SK-N-SH (cell line): ENCODE measurements around the gene SLC25A29. TPM values are rescaled to one million over a fixed set of nuclear protein-coding genes. Genes with fewer than 3 reads are reported as not detected.

ENCODE experiments used
- CTCF ChIA-PET: fragments of 300-600, 350-600 bp; formaldehyde crosslinking; extraction: SDS; loops from one replicate; lab custom pipeline; 2021; lab: Yijun Ruan, JAX
- POLR2A ChIA-PET: fragments of 350-600 bp; sonication (Branson Sonifier 250); formaldehyde crosslinking; extraction: SDS; loops from one replicate; lab custom pipeline; 2020; ENCODE audit warnings: antibody characterized with exemption, inconsistent platforms; lab: Yijun Ruan, JAX
- DNase-seq: peaks from one replicate; pipeline ENCODE4 v3.0.0; 2012
- H2AFZ ChIP-seq: fragments of 200-600 bp; sonication (generic); 2 replicates; pipeline ENCODE4 v1.8.1; 2016; ENCODE audit warnings: antibody characterized with exemption, mild to moderate bottlenecking, low read depth
- H3F3A ChIP-seq: fragments of 200-600 bp; sonication (generic); replicated peaks from 2 replicates; pipeline ENCODE3; 2016; ENCODE audit warnings: antibody characterized with exemption, mild to moderate bottlenecking; ENCODE audit not compliant: insufficient read depth
- H3K27ac ChIP-seq, 2 experiments: fragments of 200-500 bp in 1 of 2; fragments of 200-600 bp in 1 of 2; sonication (Bioruptor generic) in 1 of 2; sonication (generic), shearing (Covaris generic) in 1 of 2; 2 replicates each; pipeline versions ENCODE4 v1.5.1 to v1.6.1; 2014 to 2016; ENCODE audit warnings: low read depth in 2 of 2, inconsistent platforms in 1 of 2, low read length in 1 of 2, mild to moderate bottlenecking in 1 of 2, mixed read lengths in 1 of 2
- H3K27me3 ChIP-seq: fragments of 200-600 bp; sonication (generic), shearing (Covaris generic); 2 replicates; pipeline ENCODE4 v1.6.1; 2016; ENCODE audit warnings: mixed run types; ENCODE audit not compliant: insufficient read depth
- H3K36me3 ChIP-seq, 2 experiments: fragments of 200-500 bp in 1 of 2; fragments of 200-600 bp in 1 of 2; sonication (Bioruptor generic) in 1 of 2; sonication (generic) in 1 of 2; replicated peaks in 1 of 2; 2 replicates each; pipeline versions ENCODE3 to v1.5.1; 2014 to 2016; ENCODE audit warnings: low read length in 1 of 2, mild to moderate bottlenecking in 1 of 2; ENCODE audit not compliant: insufficient read depth in 2 of 2, control insufficient read depth in 1 of 2
- H3K4me1 ChIP-seq, 2 experiments: fragments of 200-500 bp in 1 of 2; fragments of 200-600 bp in 1 of 2; sonication (Bioruptor generic) in 1 of 2; sonication (generic), shearing (Covaris generic) in 1 of 2; 2 replicates each; pipeline versions ENCODE4 v1.5.1 to v1.6.1; 2014 to 2016; ENCODE audit warnings: low read depth in 1 of 2, low read length in 1 of 2, mixed run types in 1 of 2; ENCODE audit not compliant: insufficient read depth in 2 of 2, control insufficient read depth in 1 of 2
- H3K4me2 ChIP-seq: fragments of 200-600 bp; sonication (generic), shearing (Covaris generic); 2 replicates; pipeline ENCODE4 v1.6.1; 2017; ENCODE audit warnings: mixed run types
- H3K4me3 ChIP-seq, 2 experiments: fragments of 200-500 bp in 1 of 2; fragments of 200-600 bp in 1 of 2; sonication (Bioruptor generic) in 1 of 2; sonication (generic), shearing (Covaris generic) in 1 of 2; 2 replicates each; pipeline versions ENCODE4 v1.5.1 to v1.8.1; 2014 to 2016; ENCODE audit warnings: low read depth in 2 of 2, inconsistent platforms in 1 of 2, low read length in 1 of 2, mild to moderate bottlenecking in 1 of 2, mixed read lengths in 1 of 2, moderate library complexity in 1 of 2
- H3K79me2 ChIP-seq: fragments of 200-600 bp; sonication (generic); 2 replicates; pipeline ENCODE4 v1.8.1; 2017; ENCODE audit warnings: mild to moderate bottlenecking; ENCODE audit not compliant: insufficient read depth
- H3K9ac ChIP-seq: fragments of 200-600 bp; sonication (generic); 2 replicates; pipeline ENCODE4 v1.6.1; 2017; ENCODE audit warnings: mixed run types
- H3K9me2 ChIP-seq: fragments of 200-600 bp; sonication (generic); 2 replicates; pipeline ENCODE4 v1.6.1; 2017; ENCODE audit warnings: mixed run types
- H3K9me3 ChIP-seq: fragments of 200-600 bp; sonication (generic); 2 replicates; pipeline ENCODE4 v1.6.1; 2017; ENCODE audit warnings: mixed run types, mild to moderate bottlenecking, moderate library complexity
- H4K20me1 ChIP-seq: fragments of 200-600 bp; sonication (generic); 2 replicates; pipeline ENCODE4 v1.6.1; 2017; ENCODE audit warnings: mild to moderate bottlenecking, mixed run types; ENCODE audit not compliant: insufficient read depth
- EP300 ChIP-seq, 2 experiments: IDR thresholded peaks; 2 replicates each; pipeline versions ENCODE4 v1.4.0 to v1.6.1; 2012; ENCODE audit warnings: borderline replicate concordance in 1 of 2, low read depth in 1 of 2, low read length in 1 of 2
- EZH2phosphoT487 ChIP-seq: fragments of 200-600 bp; sonication (generic); IDR thresholded peaks from 2 replicates; pipeline ENCODE4 v1.6.1; 2017; ENCODE audit warnings: low read depth, mixed run types, mild to moderate bottlenecking, antibody characterized with exemption, moderate library complexity, borderline replicate concordance
- FOXJ3 ChIP-seq: sonication (generic); formaldehyde crosslinking; IDR thresholded peaks from 2 replicates; pipeline ENCODE4 v1.5.1; 2020; ENCODE audit warnings: mild to moderate bottlenecking, missing genetic modification reagents
- JUND ChIP-seq: IDR thresholded peaks from 2 replicates; pipeline ENCODE4 v1.4.0; 2012
- MXI1 ChIP-seq: IDR thresholded peaks from 2 replicates; pipeline ENCODE4 v1.6.1; 2012; ENCODE audit warnings: mild to moderate bottlenecking, low read depth, low read length, improper control_type of control experiment
- POLR2AphosphoS5 ChIP-seq: IDR thresholded peaks from 2 replicates; pipeline ENCODE4 v1.6.1; 2012; ENCODE audit warnings: low read depth, low read length
- RAD21 ChIP-seq: IDR thresholded peaks from 2 replicates; pipeline ENCODE4 v1.6.1; 2012; ENCODE audit warnings: mild to moderate bottlenecking, low read length
- SMC3 ChIP-seq: IDR thresholded peaks from 2 replicates; pipeline ENCODE4 v1.6.1; 2012; ENCODE audit warnings: low read depth, low read length, improper control_type of control experiment
- WGBS: methylation state at CpG from one replicate; pipeline ENCODE4 v1.1.6; 2017; ENCODE audit warnings: low lambda C conversion rate; 5-methylcytosine and 5-hydroxymethylcytosine counted together
- polyA plus RNA-seq, 3 experiments: library from polyadenylated mRNA; depleted of rRNA; stranded (reverse); fragments of >200 nt; gene quantifications; 2 replicates each; pipeline ENCODE4 v1.2.3, GENCODE V29; 2012
- TF ChIP-seq, protein P1 (sequence below): IDR thresholded peaks from 2 replicates; pipeline ENCODE4 v1.4.0; 2012; ENCODE audit warnings: low read depth, borderline replicate concordance
- TF ChIP-seq, protein P2 (sequence below): fragments of 150-350 bp; IDR thresholded peaks from 2 replicates; pipeline ENCODE4 v1.6.1; 2017; ENCODE audit warnings: antibody characterized with exemption, low read length, low read depth, borderline replicate concordance
- TF ChIP-seq, protein P3 (sequence below): IDR thresholded peaks from 2 replicates; pipeline ENCODE4 v1.4.0; 2012; ENCODE audit warnings: low read depth, borderline replicate concordance
- TF ChIP-seq, protein P4 (sequence below): fragments of 200-600 bp; sonication (generic); IDR thresholded peaks from 2 replicates; pipeline ENCODE4 v1.6.1; 2017; ENCODE audit warnings: antibody characterized with exemption, mild to moderate bottlenecking, moderate library complexity
- TF ChIP-seq, protein P5 (sequence below): IDR thresholded peaks from 2 replicates; pipeline ENCODE4; 2012

Gene SLC25A29
- polyA plus RNA-seq, 1 of the 3 experiments (the other 2 are of a cell fraction): 66.9 TPM

DNA sequence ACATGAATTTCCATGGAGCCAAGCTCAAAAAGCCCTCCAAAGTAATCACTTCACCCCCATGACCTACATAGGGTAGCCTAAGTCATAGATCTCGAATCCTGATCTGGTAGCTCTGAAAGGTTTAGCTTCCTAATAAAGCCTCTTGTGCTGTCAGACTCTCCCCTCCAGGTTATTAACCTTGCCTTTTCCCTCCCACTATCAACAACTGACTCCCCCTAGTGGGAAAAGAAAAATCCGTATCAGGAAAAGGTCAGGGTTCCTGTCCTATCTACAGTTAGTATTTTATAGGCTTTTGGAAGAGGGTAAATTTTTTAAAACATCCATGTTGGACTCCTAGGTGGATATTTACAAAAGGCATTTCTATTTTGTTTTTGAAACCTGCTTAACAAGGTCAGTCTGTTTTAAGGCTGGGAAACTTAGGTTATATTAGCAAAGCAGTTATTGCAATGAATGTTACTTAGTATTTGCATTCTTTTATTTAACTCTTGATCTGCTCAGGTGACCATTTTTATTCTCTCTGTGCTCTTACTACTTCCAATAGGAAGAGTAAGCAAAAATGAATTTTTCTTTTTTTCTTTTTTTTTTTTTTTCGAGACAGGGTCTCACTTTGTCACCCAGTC, 59.3 kb downstream of the SLC25A29 start:
- H2AFZ ChIP-seq: no peak overlapping the region
- CTCF ChIA-PET: interaction anchor here (0.6 to 2.4 kb wide), 19 partner anchors 11 to 326 kb away, joined by 3 to 20 read pairs (median 4); a partner anchor contains a TSS

More for the DNA sequence above, 59.3 kb downstream of the SLC25A29 start:
- POLR2A ChIA-PET: no interaction called here
- no peak overlapping the region for H3K27ac ChIP-seq
- H3K4me2 ChIP-seq: no peak overlapping the region
- H3K79me2 ChIP-seq: peaks cover 100% of the 10 kb centered on the region
- peak overlapping the region in 1 of 2 experiments; percentile 46; a peak in 1 of 4 replicates for H3K4me3 ChIP-seq
- H3K4me1 ChIP-seq: peaks cover 13 to 23% of the 10 kb centered on the region in 2 experiments; a peak in 3 of 4 replicates
- H3K36me3 ChIP-seq: peaks cover 0 to 5% of the 10 kb centered on the region in 2 experiments
- peak; percentile 74 for DNase-seq
- H3K9me2 ChIP-seq: no peaks in the 10 kb centered on the region
- H3K9ac ChIP-seq: no peak overlapping the region
- no peaks in the 10 kb centered on the region for H3K9me3 ChIP-seq
- WGBS: 33% methylated on average over 3 of the region's 3 CpGs
- no peaks in the 10 kb centered on the region for H3K27me3 ChIP-seq
- H3F3A ChIP-seq: peaks cover 11% of the 10 kb centered on the region
- peaks cover 100% of the 10 kb centered on the region for H4K20me1 ChIP-seq
- TF ChIP-seq FOXJ3 (CRISPR knock-in tag) (no peak), JUND (no peak), EZH2phosphoT487 (no peak), SMC3 (peak; percentile 19; the same call in 1 of the 2 replicates), POLR2AphosphoS5 (no peak), RAD21 (peak; percentile 52), MXI1 (peak; percentile 59; the same call in 1 of the 2 replicates), EP300 (IDR thresholded peaks at IDR 0.05; ENCODE audit: borderline replicate concordance in 1 of 2, low read depth in 1 of 2, low read length in 1 of 2) (no peak)
- TF ChIP-seq, protein P1, sequence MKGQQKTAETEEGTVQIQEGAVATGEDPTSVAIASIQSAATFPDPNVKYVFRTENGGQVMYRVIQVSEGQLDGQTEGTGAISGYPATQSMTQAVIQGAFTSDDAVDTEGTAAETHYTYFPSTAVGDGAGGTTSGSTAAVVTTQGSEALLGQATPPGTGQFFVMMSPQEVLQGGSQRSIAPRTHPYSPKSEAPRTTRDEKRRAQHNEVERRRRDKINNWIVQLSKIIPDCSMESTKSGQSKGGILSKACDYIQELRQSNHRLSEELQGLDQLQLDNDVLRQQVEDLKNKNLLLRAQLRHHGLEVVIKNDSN: no peak
- TF ChIP-seq, protein P2, sequence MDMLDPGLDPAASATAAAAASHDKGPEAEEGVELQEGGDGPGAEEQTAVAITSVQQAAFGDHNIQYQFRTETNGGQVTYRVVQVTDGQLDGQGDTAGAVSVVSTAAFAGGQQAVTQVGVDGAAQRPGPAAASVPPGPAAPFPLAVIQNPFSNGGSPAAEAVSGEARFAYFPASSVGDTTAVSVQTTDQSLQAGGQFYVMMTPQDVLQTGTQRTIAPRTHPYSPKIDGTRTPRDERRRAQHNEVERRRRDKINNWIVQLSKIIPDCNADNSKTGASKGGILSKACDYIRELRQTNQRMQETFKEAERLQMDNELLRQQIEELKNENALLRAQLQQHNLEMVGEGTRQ: no peak
- TF ChIP-seq, protein P3, sequence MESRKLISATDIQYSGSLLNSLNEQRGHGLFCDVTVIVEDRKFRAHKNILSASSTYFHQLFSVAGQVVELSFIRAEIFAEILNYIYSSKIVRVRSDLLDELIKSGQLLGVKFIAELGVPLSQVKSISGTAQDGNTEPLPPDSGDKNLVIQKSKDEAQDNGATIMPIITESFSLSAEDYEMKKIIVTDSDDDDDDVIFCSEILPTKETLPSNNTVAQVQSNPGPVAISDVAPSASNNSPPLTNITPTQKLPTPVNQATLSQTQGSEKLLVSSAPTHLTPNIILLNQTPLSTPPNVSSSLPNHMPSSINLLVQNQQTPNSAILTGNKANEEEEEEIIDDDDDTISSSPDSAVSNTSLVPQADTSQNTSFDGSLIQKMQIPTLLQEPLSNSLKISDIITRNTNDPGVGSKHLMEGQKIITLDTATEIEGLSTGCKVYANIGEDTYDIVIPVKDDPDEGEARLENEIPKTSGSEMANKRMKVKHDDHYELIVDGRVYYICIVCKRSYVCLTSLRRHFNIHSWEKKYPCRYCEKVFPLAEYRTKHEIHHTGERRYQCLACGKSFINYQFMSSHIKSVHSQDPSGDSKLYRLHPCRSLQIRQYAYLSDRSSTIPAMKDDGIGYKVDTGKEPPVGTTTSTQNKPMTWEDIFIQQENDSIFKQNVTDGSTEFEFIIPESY: no peak
- TF ChIP-seq, protein P4, sequence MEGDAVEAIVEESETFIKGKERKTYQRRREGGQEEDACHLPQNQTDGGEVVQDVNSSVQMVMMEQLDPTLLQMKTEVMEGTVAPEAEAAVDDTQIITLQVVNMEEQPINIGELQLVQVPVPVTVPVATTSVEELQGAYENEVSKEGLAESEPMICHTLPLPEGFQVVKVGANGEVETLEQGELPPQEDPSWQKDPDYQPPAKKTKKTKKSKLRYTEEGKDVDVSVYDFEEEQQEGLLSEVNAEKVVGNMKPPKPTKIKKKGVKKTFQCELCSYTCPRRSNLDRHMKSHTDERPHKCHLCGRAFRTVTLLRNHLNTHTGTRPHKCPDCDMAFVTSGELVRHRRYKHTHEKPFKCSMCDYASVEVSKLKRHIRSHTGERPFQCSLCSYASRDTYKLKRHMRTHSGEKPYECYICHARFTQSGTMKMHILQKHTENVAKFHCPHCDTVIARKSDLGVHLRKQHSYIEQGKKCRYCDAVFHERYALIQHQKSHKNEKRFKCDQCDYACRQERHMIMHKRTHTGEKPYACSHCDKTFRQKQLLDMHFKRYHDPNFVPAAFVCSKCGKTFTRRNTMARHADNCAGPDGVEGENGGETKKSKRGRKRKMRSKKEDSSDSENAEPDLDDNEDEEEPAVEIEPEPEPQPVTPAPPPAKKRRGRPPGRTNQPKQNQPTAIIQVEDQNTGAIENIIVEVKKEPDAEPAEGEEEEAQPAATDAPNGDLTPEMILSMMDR: peak; percentile 75
- TF ChIP-seq, protein P5, sequence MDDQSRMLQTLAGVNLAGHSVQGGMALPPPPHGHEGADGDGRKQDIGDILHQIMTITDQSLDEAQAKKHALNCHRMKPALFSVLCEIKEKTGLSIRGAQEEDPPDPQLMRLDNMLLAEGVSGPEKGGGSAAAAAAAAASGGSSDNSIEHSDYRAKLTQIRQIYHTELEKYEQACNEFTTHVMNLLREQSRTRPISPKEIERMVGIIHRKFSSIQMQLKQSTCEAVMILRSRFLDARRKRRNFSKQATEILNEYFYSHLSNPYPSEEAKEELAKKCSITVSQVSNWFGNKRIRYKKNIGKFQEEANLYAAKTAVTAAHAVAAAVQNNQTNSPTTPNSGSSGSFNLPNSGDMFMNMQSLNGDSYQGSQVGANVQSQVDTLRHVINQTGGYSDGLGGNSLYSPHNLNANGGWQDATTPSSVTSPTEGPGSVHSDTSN: no peak
